B cell (primary cell): ENCODE results near the gene NEK6.

Experiments
- CTCF ChIP-seq: fragments of 200-600 bp; IDR thresholded peaks from one replicate; pipeline ENCODE4 v1.8.0; 2022; ENCODE audit warnings: antibody characterized with exemption, mild to moderate bottlenecking
- EZH2 ChIP-seq: IDR thresholded peaks from 2 replicates; pipeline ENCODE4 v1.6.1; 2012; ENCODE audit warnings: borderline replicate concordance, low read depth, mild to moderate bottlenecking, moderate library complexity, low read length; ENCODE audit not compliant: insufficient read depth, poor library complexity, severe bottlenecking

- no peak for TF ChIP-seq CTCF
- TF ChIP-seq EZH2: no peak
These were observed 20.3 kb downstream of the NEK6 start for GRCh38 chr9:124278054-124278540.
